Stimulated activated CD8-positive, alpha-beta memory T cell treated with anti-CD3 and anti-CD28 coated beads, Interleukin-12 subunit alpha, Interleukin-12 subunit beta, amount 100 ng/mL, for 24 hours (primary cell): ENCODE results near the gene WASHC2A.
"Not testable (repeated sequence)": the region's sequence is repeated elsewhere in the genome, so short reads cannot be mapped to it uniquely, and the experiment has no call there.

Source experiments
- DNase-seq: peaks from one replicate; pipeline ENCODE4 v3.0.0-alpha.2; 2020; ENCODE audit errors: extremely low read depth

WASHC2A gene

GRCh38 chr10:50145575-50145974, 77.8 kb downstream of the WASHC2A start:
- not testable (repeated sequence) for DNase-seq

DNA sequence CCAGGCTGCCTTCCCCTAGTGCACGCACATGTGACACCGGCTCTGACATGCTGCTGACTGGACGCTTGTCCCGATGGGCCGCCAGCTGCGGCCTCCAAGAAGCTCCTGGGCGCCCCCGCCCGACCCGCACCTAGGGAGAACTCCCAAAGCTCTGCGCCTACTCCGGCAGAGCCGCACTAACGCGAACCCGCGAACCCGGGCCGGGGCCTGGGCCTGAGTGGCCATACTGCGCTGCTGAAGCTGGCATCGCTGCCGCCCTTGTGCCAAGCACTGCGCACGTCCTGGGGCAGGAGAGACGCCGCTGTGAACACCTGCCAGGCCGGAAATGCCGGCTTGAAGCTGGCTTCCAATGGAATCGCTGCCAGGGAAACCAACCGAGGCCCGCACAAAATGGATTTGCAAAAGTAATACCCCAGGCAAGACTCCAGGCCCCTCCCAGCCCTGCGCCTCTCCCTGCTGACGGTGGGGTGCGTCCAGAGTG, 85.1 kb downstream of the WASHC2A start:
- DNase-seq = no peak

DNA sequence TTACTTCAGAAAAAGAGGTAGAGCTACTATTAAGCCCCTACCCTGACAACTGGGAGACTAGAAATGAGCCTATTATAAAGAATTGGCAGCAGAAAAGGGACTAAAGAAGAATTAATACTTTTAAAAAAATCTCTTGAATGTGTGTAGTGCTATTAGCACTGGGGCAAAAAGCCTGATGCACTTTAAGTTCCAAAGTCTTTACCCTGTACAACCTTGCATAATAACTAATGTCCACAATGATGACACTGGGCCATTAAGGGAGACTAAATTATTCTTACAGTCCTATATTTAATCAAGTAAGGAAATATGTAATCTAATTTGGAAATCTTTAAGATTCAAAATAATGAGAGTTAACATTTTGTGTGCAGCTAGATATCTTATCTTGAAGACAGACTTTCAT, 90.1 kb downstream of the WASHC2A start:
- not testable (repeated sequence) for DNase-seq

DNA sequence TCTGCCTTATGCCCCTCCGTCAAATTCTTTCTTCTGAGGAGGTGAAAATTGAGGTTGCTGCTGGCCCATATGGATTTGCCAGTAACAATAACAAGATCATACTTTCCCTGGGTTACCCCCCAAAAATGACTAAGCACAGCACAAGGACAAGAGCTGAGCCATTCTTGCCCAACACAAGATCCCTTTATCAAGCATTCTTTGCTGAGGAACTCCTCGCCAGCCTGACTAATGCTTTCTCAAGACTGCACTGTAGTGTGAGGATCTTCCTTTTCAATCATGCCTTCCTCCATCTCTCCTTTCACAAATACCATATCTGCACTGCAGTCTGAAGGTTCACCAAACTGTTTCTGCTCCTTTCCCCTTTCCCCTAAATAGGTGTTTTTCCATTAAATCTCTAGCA, 92.1 kb downstream of the WASHC2A start:
- not testable (repeated sequence) for DNase-seq

DNA sequence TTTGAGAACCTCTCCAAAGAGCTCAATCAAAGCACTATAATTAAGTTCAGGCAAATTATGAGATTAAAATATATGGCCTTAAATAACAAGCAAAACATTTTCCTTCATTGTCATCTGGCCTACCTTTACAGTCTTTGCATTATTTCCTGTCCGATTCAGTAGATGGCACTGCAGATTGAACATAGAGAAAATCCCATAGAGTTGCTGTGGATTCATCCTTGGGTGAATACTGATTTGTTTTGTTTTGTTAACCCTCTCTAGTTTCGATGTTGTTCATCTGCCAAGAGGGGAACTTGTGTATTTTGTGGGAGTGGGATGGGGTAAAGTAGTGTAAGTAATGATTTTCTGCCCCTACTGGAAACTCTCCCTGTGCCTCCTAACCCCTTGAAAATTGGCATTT, 97.3 kb downstream of the WASHC2A start:
- not testable (repeated sequence) for DNase-seq

- DNase-seq = not testable (repeated sequence)
These were observed 100.1 kb downstream of the WASHC2A start for GRCh38 chr10:50167833-50168232.

- DNase-seq = not testable (repeated sequence)
These were observed 101.8 kb downstream of the WASHC2A start for GRCh38 chr10:50169506-50169905.

DNA sequence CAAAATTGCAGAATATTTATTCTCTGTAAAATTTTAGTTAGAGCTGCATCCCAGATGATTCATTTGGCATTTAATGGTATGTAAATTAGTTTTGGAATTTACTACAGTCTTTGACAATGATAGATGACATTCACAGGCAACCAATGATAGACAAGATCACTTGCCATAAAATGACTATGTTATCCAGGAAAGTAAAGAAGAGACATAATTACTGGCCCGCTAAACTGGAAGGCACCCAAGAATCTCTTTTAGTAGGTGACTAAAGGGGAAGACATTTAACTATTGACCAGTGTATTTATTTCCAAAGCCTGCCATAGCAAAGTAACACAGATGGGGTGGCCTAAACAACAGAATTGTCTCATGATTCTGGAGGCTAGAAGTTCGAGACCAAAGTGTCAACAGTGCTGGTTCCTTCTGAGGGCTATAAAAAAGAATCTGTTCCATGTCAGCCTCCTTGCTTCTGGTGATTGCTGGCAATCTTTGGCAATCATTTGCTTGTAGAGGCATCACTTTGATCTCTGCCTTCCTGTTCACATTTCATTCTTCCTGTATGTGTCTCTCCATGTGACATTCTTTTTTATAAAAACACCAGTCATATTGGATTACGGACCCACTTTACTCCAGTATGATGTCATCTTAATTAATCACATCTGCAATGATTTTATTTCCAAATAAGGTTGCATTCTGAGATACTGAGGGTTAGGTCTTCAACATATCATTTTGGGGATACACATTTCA, 107.2 kb downstream of the WASHC2A start:
- not testable (repeated sequence) for DNase-seq
